H1 (cell line): ENCODE measurements around the gene KRTAP3-1. TPM values are rescaled to one million over a fixed set of nuclear protein-coding genes. Genes with fewer than 3 reads are reported as not detected.

Source experiments
- CHD1 ChIP-seq: IDR thresholded peaks from 2 replicates; pipeline ENCODE4 v1.6.1; 2012; ENCODE audit warnings: low read depth, low read length, improper control_type of control experiment
- CHD7 ChIP-seq: fragments of 300-600 bp; sonication (generic); IDR thresholded peaks from 2 replicates; pipeline ENCODE4 v1.7.1; 2012; ENCODE audit warnings: low read length, moderate library complexity, mild to moderate bottlenecking, inconsistent platforms; ENCODE audit not compliant: insufficient replicate concordance
- FOSL1 ChIP-seq: IDR thresholded peaks from 2 replicates; pipeline ENCODE4 v1.6.1; 2011; ENCODE audit warnings: mild to moderate bottlenecking, low read depth, low read length, moderate library complexity; ENCODE audit not compliant: insufficient read depth
- MAFK ChIP-seq: IDR thresholded peaks from 2 replicates; pipeline ENCODE4 v1.6.1; 2012; ENCODE audit warnings: low read depth, mild to moderate bottlenecking, improper control_type of control experiment, low read length
- PHF8 ChIP-seq: fragments of 200-600 bp; sonication (generic); conservative IDR thresholded peaks from 2 replicates; pipeline ENCODE4 v1.7.1; 2012; ENCODE audit warnings: low read depth, mild to moderate bottlenecking, inconsistent platforms, low read length, moderate library complexity
- TAF7 ChIP-seq: optimal IDR thresholded peaks from 2 replicates; pipeline ENCODE3; 2011; ENCODE audit warnings: low read depth, mild to moderate bottlenecking, inconsistent platforms, low read length, moderate library complexity, borderline replicate concordance
- polyA plus RNA-seq, 7 experiments: library from polyadenylated mRNA; depleted of rRNA in 3 of 7; stranded (reverse) in 5 of 7; unstranded in 2 of 7; fragments of >200 nt in 5 of 7; fragments of 200-250 nt in 2 of 7; gene quantifications; 1 replicate in 5 of 7; 2 replicates in 1 of 7; 4 replicates in 1 of 7; pipeline versions ENCODE4 v1.2.1 to v1.2.3, GENCODE V29; 2011 to 2013; ENCODE audit warnings: missing spikeins in 2 of 7, mixed read lengths in 2 of 7
- total RNA-seq: library from RNA; stranded (reverse); fragmentation: NEBNext Ultra II Directional; extraction: Animal tissue kit (Norgen Biotek cat#: 25700); gene quantifications from 2 replicates; pipeline ENCODE4 v1.2.1, GENCODE V29; 2021

KRTAP3-1 gene
- total and polyA plus RNA-seq, 2 of the 8 experiments (the other 6 are each of a cell fraction or from before 2014, with no cell fraction given): not detected

GRCh38 chr17:40966848-40967247 lies 42.1 kb downstream of the KRTAP3-1 start, which contains the start of gene KRT39 (continued):
- TF ChIP-seq PHF8: no peak
- TF ChIP-seq TAF7: no peak
- TF ChIP-seq CHD1: no peak
- no peak for TF ChIP-seq FOSL1
- TF ChIP-seq MAFK: no peak
- no peak for TF ChIP-seq CHD7
